NT2/D1 (cell line): Measurements from ENCODE around the gene ATP8B3.

Experiments used
- SUZ12 ChIP-seq: IDR thresholded peaks from 2 replicates; pipeline ENCODE4 v1.6.1; 2011; ENCODE audit not compliant: insufficient read length, insufficient read depth; ENCODE audit errors: extremely low read depth
- YY1 ChIP-seq: IDR thresholded peaks from 2 replicates; pipeline ENCODE4 v1.6.1; 2011; ENCODE audit not compliant: insufficient read length, insufficient read depth
- ZNF274 ChIP-seq: IDR thresholded peaks from 2 replicates; pipeline ENCODE4 v1.6.1; 2011; ENCODE audit warnings: mild to moderate bottlenecking, low read depth, low read length

DNA sequence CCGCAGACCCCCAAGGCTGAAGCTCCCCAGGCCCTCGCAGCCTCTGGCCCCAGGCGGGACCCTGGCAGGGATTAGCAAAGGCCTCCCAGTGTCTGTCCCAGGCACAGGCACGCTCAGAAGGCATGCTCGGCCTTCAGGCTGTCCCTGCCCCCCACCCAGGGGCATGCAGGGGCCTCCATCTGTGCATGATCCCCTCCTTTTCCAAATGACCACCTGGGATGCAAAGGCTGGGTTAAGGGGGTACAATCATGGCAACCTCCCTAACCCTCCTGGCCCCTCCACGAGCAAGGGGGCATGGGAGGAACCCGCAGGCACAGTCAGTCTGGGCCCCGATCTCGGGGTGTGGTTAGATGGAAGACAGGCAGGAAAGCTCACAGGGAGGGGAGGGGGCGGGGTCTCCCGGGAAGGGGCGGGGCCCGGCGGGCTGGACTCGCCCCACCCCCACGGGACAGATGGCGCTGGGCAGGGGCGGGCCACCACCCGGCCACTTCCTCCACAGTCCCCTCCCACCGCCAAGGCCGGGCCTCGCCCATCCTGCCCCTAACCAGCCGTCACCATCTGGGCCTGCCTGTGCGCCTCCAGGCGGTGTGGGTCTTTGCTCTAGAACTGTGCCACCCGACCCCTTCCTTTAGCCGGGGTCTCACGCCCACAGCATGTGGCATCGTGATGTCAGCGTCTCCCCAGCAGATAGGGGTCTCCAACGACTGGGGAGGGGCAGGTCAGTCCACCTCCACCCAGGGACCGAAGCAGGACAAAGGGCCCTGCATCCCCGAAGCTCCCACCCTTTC lies 43.2 kb upstream of the ATP8B3 start:
- TF ChIP-seq ZNF274 (no peak), YY1 (no peak), SUZ12 (no peak)
